A549 (cell line): ENCODE measurements around the gene TBC1D22A. TPM values are rescaled to one million over a fixed set of nuclear protein-coding genes. Genes with fewer than 3 reads are reported as not detected.

ENCODE experiments used
- ATAC-seq, 2 experiments: fragments of 200-7000 bp in 1 of 2; fragments of >200 bp in 1 of 2; cut with Nextera tagmentation in 1 of 2; cut with Tn5 transposase in 1 of 2; 3 replicates each; pipeline versions ENCODE4 v1.8.0 to v1.9.1; 2018 to 2020; ENCODE audit warnings: mild to moderate bottlenecking in 1 of 2, moderate library complexity in 1 of 2
- CTCF ChIA-PET: fragments of 300-600 bp; sonication (Branson Sonifier 250); formaldehyde crosslinking; extraction: SDS; loops from one replicate; lab custom pipeline; 2021; ENCODE audit warnings: antibody characterized with exemption, inconsistent platforms; lab: Yijun Ruan, JAX
- POLR2A ChIA-PET: fragments of 350-600 bp; formaldehyde crosslinking; extraction: SDS; loops from one replicate; lab custom pipeline; 2021; ENCODE audit warnings: antibody characterized with exemption, inconsistent platforms; lab: Yijun Ruan, JAX
- DNase-seq, 2 experiments: peaks; one replicate each; pipeline versions ENCODE4 v3.0.0 to v3.0.0-alpha.2; 2011 to 2016; ENCODE audit warnings: low read depth in 1 of 2, low spot score in 1 of 2
- FAIRE-seq: peaks from 2 replicates; lab custom pipeline; 2011; peaks lifted over from hg19 to GRCh38; lab: Jason Lieb, UNC
- H3K27ac ChIP-seq, 2 experiments: fragments of >200 bp; sonication (Bioruptor Twin); formaldehyde crosslinking; 3 replicates each; pipeline ENCODE4 v1.5.1; 2016 to 2017
- H3K4me1 ChIP-seq: fragments of >200 bp; sonication (Bioruptor Twin); formaldehyde crosslinking; 3 replicates; pipeline ENCODE4 v1.6.1; 2016
- H3K4me2 ChIP-seq: fragments of >200 bp; sonication (Bioruptor Twin); formaldehyde crosslinking; 3 replicates; pipeline ENCODE4 v1.6.1; 2016
- H3K4me3 ChIP-seq: fragments of >200 bp; sonication (Bioruptor Twin); formaldehyde crosslinking; 3 replicates; pipeline ENCODE4 v1.5.1; 2016
- H3K9me3 ChIP-seq: fragments of >200 bp; sonication (Bioruptor Twin); formaldehyde crosslinking; 3 replicates; pipeline ENCODE4 v1.6.1; 2016
- BHLHE40 ChIP-seq: IDR thresholded peaks from 2 replicates; pipeline ENCODE4 v1.6.1; 2012; ENCODE audit warnings: low read depth, low read length, inconsistent platforms
- CBX2 ChIP-seq: fragments of 200-600 bp; sonication (generic); IDR thresholded peaks from 2 replicates; pipeline ENCODE4 v1.6.1; 2016; ENCODE audit warnings: low read depth, mild to moderate bottlenecking, borderline replicate concordance
- CBX8 ChIP-seq: fragments of 200-600 bp; sonication (generic); IDR thresholded peaks from 2 replicates; pipeline ENCODE4 v1.6.1; 2016
- CHD2 ChIP-seq: fragments of 150-350 bp; IDR thresholded peaks from 2 replicates; pipeline ENCODE4 v1.6.1; 2014; ENCODE audit warnings: low read length; ENCODE audit not compliant: partially characterized antibody
- CTCF ChIP-seq: fragments of >200 bp; sonication (Bioruptor Twin); formaldehyde crosslinking; IDR thresholded peaks from 3 replicates; pipeline ENCODE4 v1.5.1; 2016
- E2F6 ChIP-seq: IDR thresholded peaks from 2 replicates; pipeline ENCODE4 v1.6.1; 2012; ENCODE audit warnings: low read depth, borderline replicate concordance
- ELK1 ChIP-seq: fragments of 150-350 bp; IDR thresholded peaks from 2 replicates; pipeline ENCODE4 v1.6.1; 2014; ENCODE audit warnings: low read depth, mild to moderate bottlenecking, low read length
- ESRRA ChIP-seq: fragments of 150-350 bp; IDR thresholded peaks from 2 replicates; pipeline ENCODE4 v1.6.1; 2014; ENCODE audit warnings: mild to moderate bottlenecking, low read length, borderline replicate concordance
- FOSL2 ChIP-seq, 2 experiments: fragments of 450-650 bp in 1 of 2; fragments of >200 bp in 1 of 2; sonication (Bioruptor Twin) in 1 of 2; formaldehyde crosslinking; IDR thresholded peaks; 2 replicates each; pipeline versions ENCODE4 v1.5.0 to v1.6.1; 2016 to 2020; ENCODE audit warnings: mild to moderate bottlenecking in 1 of 2, moderate library complexity in 1 of 2
- GATA3 ChIP-seq: IDR thresholded peaks from 2 replicates; pipeline ENCODE4 v1.6.1; 2012; ENCODE audit warnings: borderline replicate concordance
- HMGXB4 ChIP-seq: fragments of 250-450 bp; sonication (Bioruptor Pico); IDR thresholded peaks from 2 replicates; pipeline ENCODE4 v1.5.0; 2021; ENCODE audit warnings: mild to moderate bottlenecking, moderate library complexity, borderline replicate concordance
- HOXB5 ChIP-seq: fragments of 250-450 bp; sonication (Bioruptor Pico); IDR thresholded peaks from 2 replicates; pipeline ENCODE4 v1.5.0; 2020; ENCODE audit warnings: mild to moderate bottlenecking, moderate library complexity
- JUNB ChIP-seq: fragments of >200 bp; sonication (Bioruptor Twin); formaldehyde crosslinking; IDR thresholded peaks from 2 replicates; pipeline ENCODE4 v1.6.1; 2016
- MAZ ChIP-seq: fragments of 150-350 bp; IDR thresholded peaks from 2 replicates; pipeline ENCODE4 v1.6.1; 2014; ENCODE audit warnings: antibody characterized with exemption, low read depth, low read length, borderline replicate concordance
- NR3C1 ChIP-seq: fragments of >200 bp; sonication (Bioruptor Twin); formaldehyde crosslinking; IDR thresholded peaks from 3 replicates; pipeline ENCODE4 v1.6.1; 2017
- PBX3 ChIP-seq: IDR thresholded peaks from 2 replicates; pipeline ENCODE4 v1.6.1; 2012
- PHF8 ChIP-seq: fragments of 200-600 bp; sonication (generic); IDR thresholded peaks from 2 replicates; pipeline ENCODE4 v1.6.1; 2016; ENCODE audit warnings: low read depth, mild to moderate bottlenecking, antibody characterized with exemption, moderate library complexity, borderline replicate concordance
- POLR2A ChIP-seq: IDR thresholded peaks from 2 replicates; pipeline ENCODE4 v1.6.1; 2012; ENCODE audit warnings: mild to moderate bottlenecking, low read length
- POLR2AphosphoS2 ChIP-seq: conservative IDR thresholded peaks from 2 replicates; pipeline ENCODE4 v1.6.1; 2012; ENCODE audit warnings: low read length, improper control_type of control experiment, inconsistent platforms
- RAD21 ChIP-seq, 2 experiments: fragments of >200 bp in 1 of 2; sonication (Bioruptor Twin) in 1 of 2; formaldehyde crosslinking in 1 of 2; IDR thresholded peaks in 1 of 2; conservative IDR thresholded peaks in 1 of 2; 2 replicates in 1 of 2; 3 replicates in 1 of 2; pipeline ENCODE4 v1.6.1; 2012 to 2018; ENCODE audit warnings: inconsistent platforms in 1 of 2
- TFCP2L1 ChIP-seq: fragments of 250-450 bp; sonication (Bioruptor Pico); IDR thresholded peaks from 2 replicates; pipeline ENCODE4 v1.5.0; 2021; ENCODE audit warnings: mild to moderate bottlenecking
- TP53 ChIP-seq: fragments of 250-450 bp; sonication (Bioruptor Pico); IDR thresholded peaks from 2 replicates; pipeline ENCODE4 v1.5.0; 2021; ENCODE audit warnings: mild to moderate bottlenecking, moderate library complexity
- USF2 ChIP-seq: fragments of 450-650 bp; IDR thresholded peaks from 2 replicates; pipeline ENCODE4 v1.6.1; 2014; ENCODE audit warnings: antibody characterized with exemption
- ZC3H11A ChIP-seq: fragments of 450-650 bp; IDR thresholded peaks from 2 replicates; pipeline ENCODE4 v1.6.1; 2014; ENCODE audit warnings: antibody characterized with exemption, mild to moderate bottlenecking
- WGBS: methylation state at CpG from one replicate; pipeline ENCODE4 v1.1.6; 2017; ENCODE audit errors: missing lambda C conversion rate; 5-methylcytosine and 5-hydroxymethylcytosine counted together
- polyA plus RNA-seq, 4 experiments: library from polyadenylated mRNA; depleted of rRNA in 3 of 4; stranded (reverse); fragments of >200 nt; fragmentation: RNase III in 1 of 4; extraction: RNeasy Plus Mini Kit Qiagen cat#74134 plus additional on column Dnase treatment in 1 of 4; gene quantifications; 2 replicates in 3 of 4; 3 replicates in 1 of 4; pipeline ENCODE4 v1.2.3, GENCODE V29; 2011 to 2017

The TBC1D22A gene
- polyA plus RNA-seq, 2 of the 4 experiments (the other 2 are of a cell fraction): 8.9 to 10.8 TPM

GRCh38 chr22:46890819-46891218 is 128.4 kb downstream of the TBC1D22A start:
- no peak for ATAC-seq
- H3K9me3 ChIP-seq: no peaks in the 10 kb centered on the region
- ChIA-PET CTCF (interaction anchor here (0.8 kb wide), 1 partner anchor 13 kb away, joined by 3 read pairs; no protein-coding TSS in a partner anchor), POLR2A (no interaction called here)
- H3K4me2 ChIP-seq: no peak overlapping the region
- 87% methylated on average over 10 of the region's 10 CpGs for WGBS
- no peaks in the 10 kb centered on the region for H3K4me1 ChIP-seq
- no peak overlapping the region for H3K27ac ChIP-seq
- TF ChIP-seq TFCP2L1 (CRISPR knock-in tag) (no peak), PBX3 (no peak), FOSL2 (IDR thresholded peaks at IDR 0.05) (no peak), FOSL2 (CRISPR knock-in tag; IDR thresholded peaks at IDR 0.05) (no peak), HOXB5 (CRISPR knock-in tag) (no peak), RAD21 (conservative IDR thresholded peaks at IDR 0.05 in 1 of 2, IDR thresholded peaks at IDR 0.05 in 1 of 2) (no peak), NR3C1 (no peak), ESRRA (no peak), USF2 (no peak), E2F6 (no peak), JUNB (no peak), POLR2AphosphoS2 (no peak), MAZ (no peak), HMGXB4 (CRISPR knock-in tag) (no peak), POLR2A (no peak), ZC3H11A (no peak), CBX2 (no peak), PHF8 (no peak), CHD2 (no peak), TP53 (CRISPR knock-in tag) (no peak)
- TF ChIP-seq, all 56 proteins: peak for 0
- FAIRE-seq (no peak), DNase-seq (no peak)
- no peak overlapping the region for H3K4me3 ChIP-seq

- ChIA-PET CTCF (interaction anchor here (0.7 kb wide), 1 partner anchor 89 kb away, joined by 3 read pairs; no protein-coding TSS in a partner anchor), POLR2A (no interaction called here)
- TF ChIP-seq HMGXB4 (CRISPR knock-in tag) (no peak), CBX8 (no peak), TFCP2L1 (CRISPR knock-in tag) (no peak), BHLHE40 (no peak), CHD2 (no peak), ELK1 (no peak), GATA3 (no peak), CTCF (no peak)
- DNase-seq (no peak), FAIRE-seq (no peak), ATAC-seq (no peak)
- 84% methylated on average over 5 of the region's 5 CpGs for WGBS
- H3K4me2 ChIP-seq: no peak overlapping the region
- no peak overlapping the region for H3K4me3 ChIP-seq
- H3K4me1 ChIP-seq: no peaks in the 10 kb centered on the region
- no peaks in the 10 kb centered on the region for H3K9me3 ChIP-seq
- no peak overlapping the region for H3K27ac ChIP-seq
Observed at GRCh38 chr22:46891382-46891951, 129.0 kb downstream of the TBC1D22A start.
